Muscle layer of duodenum (tissue), 2 donors: ENCODE results near the gene NUAK2.

Experiments used
- H3K27ac ChIP-seq: one replicate; pipeline ENCODE4 v1.7.0; 2013; ENCODE audit warnings: mild to moderate bottlenecking, low read length
- H3K27me3 ChIP-seq: one replicate; pipeline ENCODE4 v1.7.0; 2013; ENCODE audit warnings: low read depth, mild to moderate bottlenecking, control low read depth, low read length
- H3K36me3 ChIP-seq, 2 donors: one replicate each; pipeline ENCODE4 v1.7.0; 2013; ENCODE audit warnings: low read length in 2 of 2, control low read depth in 1 of 2, mild to moderate bottlenecking in 1 of 2; ENCODE audit not compliant: insufficient read depth in 2 of 2, control insufficient read depth in 1 of 2
- H3K4me1 ChIP-seq, 2 donors: one replicate each; pipeline ENCODE4 v1.7.0; 2013; ENCODE audit warnings: low read length in 2 of 2, mild to moderate bottlenecking in 2 of 2, control low read depth in 1 of 2, moderate library complexity in 1 of 2; ENCODE audit not compliant: insufficient read depth in 2 of 2, control insufficient read depth in 1 of 2
- H3K4me3 ChIP-seq, 2 donors: one replicate each; pipeline ENCODE4 v1.7.0; 2013; ENCODE audit warnings: low read length in 2 of 2, low read depth in 1 of 2, mild to moderate bottlenecking in 1 of 2
- H3K9me3 ChIP-seq, 2 donors: one replicate each; pipeline ENCODE4 v1.7.0; 2013; ENCODE audit warnings: low read length in 2 of 2, control low read depth in 1 of 2, mild to moderate bottlenecking in 1 of 2; ENCODE audit not compliant: control insufficient read depth in 1 of 2
- donor health status: healthy.

Gene NUAK2

DNA sequence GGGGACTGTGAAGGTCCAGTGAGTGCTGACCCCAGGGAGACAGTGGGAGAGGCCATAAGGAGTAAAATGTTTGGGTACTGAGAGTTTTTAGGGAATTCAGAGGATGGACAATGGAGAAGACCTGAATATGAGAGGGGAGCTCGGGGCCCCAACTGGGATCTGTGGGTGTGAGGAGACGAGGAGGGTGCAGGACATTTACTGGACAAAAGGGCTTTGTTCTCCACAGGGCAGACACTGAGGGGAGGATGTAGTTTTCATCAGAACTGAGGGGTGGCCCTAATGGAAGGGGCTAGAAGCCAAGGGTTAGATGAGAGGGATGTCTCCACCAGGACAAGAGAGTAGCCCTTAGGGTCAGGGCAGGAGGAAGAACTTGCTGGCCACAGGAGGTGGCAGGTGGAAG is 63.8 kb downstream of the NUAK2 start:
- no peaks in the 10 kb centered on the region for H3K36me3 ChIP-seq
- no peaks in the 10 kb centered on the region for H3K27me3 ChIP-seq
- no peak overlapping the region for H3K27ac ChIP-seq
- peaks cover 16 to 50% of the 10 kb centered on the region in 2 donors for H3K4me1 ChIP-seq
- H3K4me3 ChIP-seq: no peak overlapping the region
- no peaks in the 10 kb centered on the region for H3K9me3 ChIP-seq

DNA sequence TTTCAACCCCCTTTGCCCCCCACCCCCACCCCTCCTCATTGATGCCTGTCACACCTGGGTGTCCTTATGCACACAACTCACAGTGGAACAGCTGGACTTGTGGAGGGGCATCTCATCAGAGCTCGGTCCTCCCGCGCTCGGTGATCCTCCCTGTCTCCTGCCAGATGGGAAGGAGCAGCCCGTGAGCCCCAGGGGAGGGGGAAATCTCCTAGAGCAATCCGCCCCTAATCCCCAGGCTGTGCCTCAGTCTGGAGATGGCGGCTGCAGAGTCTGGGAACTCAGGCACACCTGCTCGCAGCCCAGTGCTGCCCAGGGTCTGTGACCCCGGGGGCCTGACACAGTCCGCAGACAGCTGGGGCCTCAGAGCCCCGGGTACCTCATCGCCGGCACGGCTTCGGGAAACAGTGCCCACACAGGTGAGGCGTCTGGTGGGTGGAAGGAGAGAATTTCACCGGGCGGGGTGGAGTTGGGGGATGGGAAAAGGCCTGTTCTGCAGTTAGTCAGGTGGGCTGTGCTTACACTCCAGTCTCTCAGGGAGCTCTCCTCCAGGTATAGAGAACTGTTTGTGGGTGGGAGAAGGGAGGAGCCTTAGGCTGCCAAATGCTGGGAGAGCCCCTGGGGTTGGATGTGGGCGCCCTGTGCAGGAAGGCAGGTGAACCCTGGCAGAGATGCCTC is 64.5 kb downstream of the NUAK2 start:
- no peaks in the 10 kb centered on the region for H3K36me3 ChIP-seq
- no peaks in the 10 kb centered on the region for H3K27me3 ChIP-seq
- H3K9me3 ChIP-seq: no peaks in the 10 kb centered on the region
- no peak overlapping the region for H3K4me3 ChIP-seq
- H3K4me1 ChIP-seq: peaks cover 15 to 46% of the 10 kb centered on the region in 2 donors
- no peak overlapping the region for H3K27ac ChIP-seq

DNA sequence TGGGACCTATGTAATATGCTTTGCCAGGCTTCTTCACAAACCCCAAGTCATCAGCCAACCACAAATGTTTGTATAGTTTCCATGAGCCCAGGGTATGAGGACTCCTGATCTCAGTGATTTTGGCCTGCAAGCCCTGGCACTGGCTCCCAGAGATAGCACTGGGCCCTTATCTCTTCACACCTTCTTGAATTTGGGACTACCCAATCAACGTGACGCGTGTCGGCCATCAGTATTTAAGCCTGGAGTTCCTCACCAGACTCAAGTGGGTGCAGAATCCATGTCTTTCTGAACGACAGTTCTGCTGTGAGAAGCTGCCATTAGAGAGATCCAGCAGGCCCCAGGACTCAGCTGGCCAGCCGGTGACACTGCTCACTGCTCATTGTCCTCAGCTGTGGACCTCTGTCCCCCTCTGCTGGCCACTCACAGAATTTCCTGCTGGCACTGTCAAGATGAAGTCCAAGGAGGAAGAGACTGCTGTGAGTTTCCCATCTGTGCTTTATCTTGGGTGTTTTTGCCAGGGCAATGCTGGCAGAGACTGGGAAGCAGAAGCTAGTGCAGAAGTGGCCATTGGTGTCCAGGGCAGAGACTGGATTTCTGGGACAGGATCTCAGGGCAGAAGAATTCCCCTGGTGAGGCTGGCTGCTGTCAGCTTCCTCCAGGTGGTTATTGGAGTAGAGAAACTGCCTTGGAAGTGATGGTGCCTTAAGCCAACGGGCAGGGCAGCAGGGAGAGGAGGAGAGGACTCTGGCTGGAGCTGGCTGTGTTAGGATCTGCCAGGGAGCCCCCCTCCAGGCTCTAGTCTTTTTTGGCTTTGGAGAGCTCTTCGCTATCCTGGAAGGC is 65.4 kb downstream of the NUAK2 start:
- Histone ChIP-seq H3K27ac (no peak overlapping the region), H3K9me3 (no peaks in the 10 kb centered on the region), H3K4me1 (peaks cover 9 to 38% of the 10 kb centered on the region in 2 donors), H3K36me3 (no peaks in the 10 kb centered on the region), H3K27me3 (no peaks in the 10 kb centered on the region), H3K4me3 (no peak overlapping the region)
